A673 (cell line): Measurements from ENCODE around the gene UBE2U.

ENCODE experiments used
- EZH2 ChIP-seq: fragments of 200-600 bp; sonication (generic); IDR thresholded peaks from 2 replicates; pipeline ENCODE4 v1.6.1; 2017; ENCODE audit warnings: borderline replicate concordance, low read depth, mild to moderate bottlenecking, mixed read lengths, antibody characterized with exemption, low read length; ENCODE audit not compliant: poor library complexity, severe bottlenecking
- TF ChIP-seq, protein P1 (sequence below): fragments of 300-800, 200-600 bp; sonication (generic); conservative IDR thresholded peaks from 2 replicates; pipeline ENCODE4 v1.5.1; 2017; ENCODE audit warnings: low read depth, mild to moderate bottlenecking, antibody characterized with exemption, low read length, moderate library complexity, mixed read lengths

DNA sequence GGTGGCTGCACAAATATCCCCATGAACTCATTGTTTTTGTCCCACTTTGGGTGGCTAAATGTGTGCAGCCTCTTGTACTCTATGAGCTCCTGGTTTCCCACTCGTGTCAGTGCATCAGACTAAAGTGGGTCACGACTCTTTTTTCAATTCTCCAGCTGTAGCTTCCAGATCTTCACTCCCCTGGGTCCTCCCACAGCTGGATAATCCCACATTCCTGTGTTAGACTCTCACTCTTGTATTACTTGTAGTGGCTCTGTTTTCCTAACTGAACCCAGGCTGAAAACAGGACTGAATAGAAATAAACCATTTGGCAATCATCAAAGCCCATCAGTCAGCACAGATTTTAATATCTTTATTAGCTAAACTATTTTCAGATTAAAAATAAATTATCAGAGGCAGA is 60.4 kb downstream of the UBE2U start:
- TF ChIP-seq EZH2, result no peak
- TF ChIP-seq, protein P1, sequence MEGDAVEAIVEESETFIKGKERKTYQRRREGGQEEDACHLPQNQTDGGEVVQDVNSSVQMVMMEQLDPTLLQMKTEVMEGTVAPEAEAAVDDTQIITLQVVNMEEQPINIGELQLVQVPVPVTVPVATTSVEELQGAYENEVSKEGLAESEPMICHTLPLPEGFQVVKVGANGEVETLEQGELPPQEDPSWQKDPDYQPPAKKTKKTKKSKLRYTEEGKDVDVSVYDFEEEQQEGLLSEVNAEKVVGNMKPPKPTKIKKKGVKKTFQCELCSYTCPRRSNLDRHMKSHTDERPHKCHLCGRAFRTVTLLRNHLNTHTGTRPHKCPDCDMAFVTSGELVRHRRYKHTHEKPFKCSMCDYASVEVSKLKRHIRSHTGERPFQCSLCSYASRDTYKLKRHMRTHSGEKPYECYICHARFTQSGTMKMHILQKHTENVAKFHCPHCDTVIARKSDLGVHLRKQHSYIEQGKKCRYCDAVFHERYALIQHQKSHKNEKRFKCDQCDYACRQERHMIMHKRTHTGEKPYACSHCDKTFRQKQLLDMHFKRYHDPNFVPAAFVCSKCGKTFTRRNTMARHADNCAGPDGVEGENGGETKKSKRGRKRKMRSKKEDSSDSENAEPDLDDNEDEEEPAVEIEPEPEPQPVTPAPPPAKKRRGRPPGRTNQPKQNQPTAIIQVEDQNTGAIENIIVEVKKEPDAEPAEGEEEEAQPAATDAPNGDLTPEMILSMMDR, result no peak
